DOHH2 (cell line): ENCODE results near the gene ADORA1.

Source experiments
- H3F3A ChIP-seq: fragments of 200-600 bp; sonication (generic), shearing (Covaris generic); 2 replicates; pipeline ENCODE4 v1.6.0; 2016; ENCODE audit warnings: antibody characterized with exemption, mild to moderate bottlenecking; ENCODE audit not compliant: control insufficient read depth, insufficient read depth
- H3K27ac ChIP-seq: fragments of 200-600 bp; sonication (generic); 2 replicates; pipeline ENCODE4 v1.5.1; 2014; ENCODE audit warnings: low read depth, mild to moderate bottlenecking, low read length, moderate library complexity
- H3K27me3 ChIP-seq: fragments of 200-600 bp; sonication (generic); 2 replicates; pipeline ENCODE4 v1.6.1; 2014; ENCODE audit warnings: mild to moderate bottlenecking, low read length, mixed read lengths; ENCODE audit not compliant: control insufficient read depth
- H3K36me3 ChIP-seq: fragments of 200-600 bp; sonication (generic); 2 replicates; pipeline ENCODE4 v1.6.1; 2014; ENCODE audit warnings: mild to moderate bottlenecking, low read length, moderate library complexity, mixed read lengths; ENCODE audit not compliant: control insufficient read depth
- H3K4me1 ChIP-seq: fragments of 200-600 bp; sonication (generic); 2 replicates; pipeline ENCODE4 v1.6.1; 2014; ENCODE audit warnings: mild to moderate bottlenecking, low read length, mixed read lengths; ENCODE audit not compliant: control insufficient read depth
- H3K4me2 ChIP-seq: fragments of 200-600 bp; sonication (generic); 2 replicates; pipeline ENCODE4 v1.6.0; 2014; ENCODE audit warnings: mild to moderate bottlenecking, low read length, moderate library complexity
- H3K4me3 ChIP-seq: fragments of 200-600 bp; sonication (generic); 2 replicates; pipeline ENCODE4 v1.5.1; 2014; ENCODE audit warnings: mild to moderate bottlenecking, low read length, mixed read lengths
- H3K79me2 ChIP-seq: fragments of 200-600 bp; sonication (generic); 2 replicates; pipeline ENCODE4 v1.6.1; 2014; ENCODE audit warnings: mild to moderate bottlenecking, low read length, mixed read lengths; ENCODE audit not compliant: control insufficient read depth
- H3K9me2 ChIP-seq: fragments of 200-600 bp; sonication (generic); replicated peaks from 2 replicates; pipeline ENCODE4 v1.6.1; 2014; ENCODE audit warnings: mild to moderate bottlenecking, low read length, mixed read lengths; ENCODE audit not compliant: control insufficient read depth
- H3K9me3 ChIP-seq: fragments of 200-600 bp; sonication (generic); 2 replicates; pipeline ENCODE4 v1.6.1; 2014; ENCODE audit warnings: antibody characterized with exemption, low read length, mixed read lengths; ENCODE audit not compliant: control insufficient read depth, insufficient read depth
- H4K20me1 ChIP-seq: fragments of 200-600 bp; sonication (generic); 2 replicates; pipeline ENCODE4 v1.6.0; 2014; ENCODE audit warnings: low read depth, mild to moderate bottlenecking, antibody characterized with exemption, low read length, moderate library complexity; ENCODE audit not compliant: control insufficient read depth, insufficient read depth
- EZH2phosphoT487 ChIP-seq: fragments of 200-600 bp; sonication (generic); IDR thresholded peaks from 2 replicates; pipeline ENCODE4 v1.6.1; 2017; ENCODE audit warnings: borderline replicate concordance, mild to moderate bottlenecking, antibody characterized with exemption, low read length, moderate library complexity, mixed read lengths
- TF ChIP-seq, protein P1 (sequence below): fragments of 200-600 bp; sonication (generic); IDR thresholded peaks from one replicate; pipeline ENCODE4 v1.5.1; 2014; ENCODE audit warnings: antibody characterized with exemption, mild to moderate bottlenecking, low read depth, low read length; ENCODE audit not compliant: poor library complexity, severe bottlenecking

Gene ADORA1

DNA sequence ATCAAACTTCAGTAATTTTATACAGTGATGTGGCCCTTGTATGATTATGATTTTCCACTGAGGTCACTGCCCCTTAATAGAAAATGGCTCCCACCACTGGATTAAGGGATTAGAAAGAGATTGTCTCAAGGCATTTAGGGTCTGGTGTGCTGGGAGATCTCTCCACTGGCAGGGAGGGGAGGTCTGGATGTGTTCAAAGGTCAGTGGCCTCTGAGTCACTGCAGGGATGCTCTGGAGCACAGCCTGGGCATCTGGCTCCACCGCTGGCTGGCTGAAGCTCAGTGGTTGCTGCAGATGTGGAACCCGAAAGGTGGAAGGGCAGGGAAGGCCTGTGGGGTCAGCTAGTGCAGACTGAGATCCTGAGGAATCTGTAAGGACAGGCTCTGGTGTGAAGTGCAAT is 77.2 kb downstream of the ADORA1 start:
- Histone ChIP-seq H3K9me3 (no peaks in the 10 kb centered on the region), H3F3A (no peaks in the 10 kb centered on the region), H3K4me2 (no peak overlapping the region), H3K27ac (no peak overlapping the region), H3K4me3 (no peak overlapping the region), H3K79me2 (no peaks in the 10 kb centered on the region), H4K20me1 (no peaks in the 10 kb centered on the region), H3K36me3 (no peaks in the 10 kb centered on the region), H3K27me3 (peaks cover 19% of the 10 kb centered on the region), H3K4me1 (no peaks in the 10 kb centered on the region), H3K9me2 (no peaks in the 10 kb centered on the region)
- no peak for TF ChIP-seq EZH2phosphoT487
- TF ChIP-seq, protein P1, sequence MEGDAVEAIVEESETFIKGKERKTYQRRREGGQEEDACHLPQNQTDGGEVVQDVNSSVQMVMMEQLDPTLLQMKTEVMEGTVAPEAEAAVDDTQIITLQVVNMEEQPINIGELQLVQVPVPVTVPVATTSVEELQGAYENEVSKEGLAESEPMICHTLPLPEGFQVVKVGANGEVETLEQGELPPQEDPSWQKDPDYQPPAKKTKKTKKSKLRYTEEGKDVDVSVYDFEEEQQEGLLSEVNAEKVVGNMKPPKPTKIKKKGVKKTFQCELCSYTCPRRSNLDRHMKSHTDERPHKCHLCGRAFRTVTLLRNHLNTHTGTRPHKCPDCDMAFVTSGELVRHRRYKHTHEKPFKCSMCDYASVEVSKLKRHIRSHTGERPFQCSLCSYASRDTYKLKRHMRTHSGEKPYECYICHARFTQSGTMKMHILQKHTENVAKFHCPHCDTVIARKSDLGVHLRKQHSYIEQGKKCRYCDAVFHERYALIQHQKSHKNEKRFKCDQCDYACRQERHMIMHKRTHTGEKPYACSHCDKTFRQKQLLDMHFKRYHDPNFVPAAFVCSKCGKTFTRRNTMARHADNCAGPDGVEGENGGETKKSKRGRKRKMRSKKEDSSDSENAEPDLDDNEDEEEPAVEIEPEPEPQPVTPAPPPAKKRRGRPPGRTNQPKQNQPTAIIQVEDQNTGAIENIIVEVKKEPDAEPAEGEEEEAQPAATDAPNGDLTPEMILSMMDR = no peak

DNA sequence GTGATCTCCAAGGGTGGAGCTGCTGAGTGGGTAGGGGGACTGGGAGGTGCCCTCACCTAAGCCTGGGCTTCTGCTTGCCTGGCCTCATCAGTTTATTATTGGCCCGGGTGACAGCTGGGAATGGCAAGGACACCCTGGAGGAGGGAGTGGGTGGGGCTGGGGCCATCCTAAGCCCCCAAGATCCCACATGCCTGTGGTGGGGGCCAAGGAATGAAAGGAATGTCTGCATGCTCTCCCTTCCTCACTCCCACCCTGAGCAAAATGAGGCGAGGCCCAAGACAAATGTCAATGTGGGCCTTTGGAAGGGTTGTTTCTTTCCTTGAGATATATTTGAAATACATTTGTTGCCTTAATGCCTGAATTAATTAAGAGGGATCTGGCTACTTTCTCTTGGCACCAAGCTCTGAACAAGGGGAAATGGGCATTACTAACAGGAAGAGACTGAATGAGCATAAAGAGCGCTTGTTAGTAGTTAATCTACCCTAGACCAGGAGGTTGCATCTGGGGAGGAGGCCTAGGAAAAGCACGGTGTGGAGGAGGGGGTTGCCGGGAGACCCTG is 78.7 kb downstream of the ADORA1 start:
- H3K36me3 ChIP-seq = no peaks in the 10 kb centered on the region
- H3K4me1 ChIP-seq = no peaks in the 10 kb centered on the region
- H3K9me2 ChIP-seq = no peaks in the 10 kb centered on the region
- H3K9me3 ChIP-seq = no peaks in the 10 kb centered on the region
- no peaks in the 10 kb centered on the region for H4K20me1 ChIP-seq
- no peak overlapping the region for H3K27ac ChIP-seq
- no peak for TF ChIP-seq EZH2phosphoT487
- TF ChIP-seq, protein P1 = no peak
- no peaks in the 10 kb centered on the region for H3K79me2 ChIP-seq
- H3K4me3 ChIP-seq = no peak overlapping the region
- peaks cover 19% of the 10 kb centered on the region for H3K27me3 ChIP-seq
- H3F3A ChIP-seq = no peaks in the 10 kb centered on the region
- no peak overlapping the region for H3K4me2 ChIP-seq

DNA sequence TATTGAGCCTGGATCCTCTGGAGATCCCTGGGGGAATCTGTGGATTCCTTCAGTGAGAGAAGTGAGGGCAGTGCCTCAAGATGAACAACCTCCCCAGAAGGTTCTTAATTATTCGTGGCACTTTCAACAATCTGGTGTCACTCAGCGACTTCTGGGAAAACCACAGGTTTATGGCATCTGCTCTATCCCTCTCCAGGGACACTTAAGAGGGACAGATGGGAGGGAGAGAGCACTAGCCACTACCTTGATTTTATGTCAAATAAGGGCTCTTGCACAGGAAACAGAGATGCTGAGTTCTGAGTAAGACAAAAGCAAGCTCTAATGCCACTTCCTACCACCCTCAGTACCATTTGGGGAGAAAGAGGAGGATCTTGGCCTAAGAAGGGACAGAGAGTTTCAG is 80.2 kb downstream of the ADORA1 start:
- no peaks in the 10 kb centered on the region for H3K4me1 ChIP-seq
- TF ChIP-seq EZH2phosphoT487 = no peak
- TF ChIP-seq, protein P1 = no peak
- no peak overlapping the region for H3K4me2 ChIP-seq
- no peaks in the 10 kb centered on the region for H3F3A ChIP-seq
- H3K27ac ChIP-seq = no peak overlapping the region
- no peaks in the 10 kb centered on the region for H3K9me3 ChIP-seq
- no peak overlapping the region for H3K4me3 ChIP-seq
- peaks cover 20% of the 10 kb centered on the region for H3K27me3 ChIP-seq
- no peaks in the 10 kb centered on the region for H3K36me3 ChIP-seq
- H4K20me1 ChIP-seq = no peaks in the 10 kb centered on the region
- no peaks in the 10 kb centered on the region for H3K9me2 ChIP-seq
- H3K79me2 ChIP-seq = no peaks in the 10 kb centered on the region
